NCI-H146 treated with DMSO at 0.1 percent for 48 hours (cell line): ENCODE measurements around the gene GAB3.
"Not testable (repeated sequence)": the region's sequence is repeated elsewhere in the genome, so short reads cannot be mapped to it uniquely, and the experiment has no call there.

ENCODE experiments used
- DNase-seq: peaks from one replicate; lab custom pipeline; 2025; ENCODE audit not compliant: unreplicated experiment; lab: John Stamatoyannopoulos, UW

GAB3 gene

GRCh38 chrX:154721155-154721554, 29.7 kb downstream of the GAB3 start:
- no peak for DNase-seq

DNA sequence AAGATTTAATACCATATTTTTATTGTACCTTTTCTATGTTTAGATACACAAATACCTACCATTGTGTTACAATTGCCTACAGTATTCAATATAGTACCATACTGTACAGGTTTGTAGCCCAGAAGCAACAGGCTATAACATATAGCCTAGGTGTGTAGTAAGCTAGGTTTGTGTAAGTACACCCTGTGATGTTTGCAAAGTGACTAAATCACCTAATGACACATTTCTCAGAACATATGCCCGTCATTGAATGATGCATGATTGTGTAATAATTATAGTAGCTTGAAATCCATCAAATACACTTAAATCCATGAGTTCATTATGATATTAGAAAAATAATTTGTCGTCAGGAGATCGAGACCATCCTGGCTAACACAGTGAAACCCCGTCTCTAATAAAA, 30.8 kb downstream of the GAB3 start:
- no peak for DNase-seq

- no peak for DNase-seq
Measured at GRCh38 chrX:154719132-154719675, 31.7 kb downstream of the GAB3 start.

- no peak for DNase-seq
Measured at GRCh38 chrX:154718616-154719015, 32.3 kb downstream of the GAB3 start.

DNA sequence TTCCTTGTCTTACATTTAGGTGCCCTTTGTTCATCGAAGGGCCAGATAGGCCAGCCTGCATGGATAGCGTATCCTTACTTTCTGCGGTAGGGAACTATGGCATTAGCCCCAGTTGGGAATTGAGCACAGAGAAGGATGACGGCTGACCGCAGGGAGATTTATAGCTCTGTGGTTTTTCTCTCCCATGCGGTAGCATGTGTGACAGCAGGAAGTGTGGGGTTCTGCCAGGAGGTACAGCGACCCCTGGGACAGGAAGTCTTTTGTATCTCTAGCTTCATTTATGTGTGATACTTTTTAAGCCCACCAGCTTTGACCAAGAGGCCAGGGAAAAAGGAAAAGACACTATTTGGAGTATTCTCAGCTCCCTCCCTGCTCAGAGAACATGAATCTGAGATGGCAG, 33.1 kb downstream of the GAB3 start:
- DNase-seq, result no peak

GRCh38 chrX:154715825-154716224, 35.1 kb downstream of the GAB3 start:
- no peak for DNase-seq

- DNase-seq, result peak; percentile 3
Measured at GRCh38 chrX:154714925-154715324, 36.0 kb downstream of the GAB3 start.

DNA sequence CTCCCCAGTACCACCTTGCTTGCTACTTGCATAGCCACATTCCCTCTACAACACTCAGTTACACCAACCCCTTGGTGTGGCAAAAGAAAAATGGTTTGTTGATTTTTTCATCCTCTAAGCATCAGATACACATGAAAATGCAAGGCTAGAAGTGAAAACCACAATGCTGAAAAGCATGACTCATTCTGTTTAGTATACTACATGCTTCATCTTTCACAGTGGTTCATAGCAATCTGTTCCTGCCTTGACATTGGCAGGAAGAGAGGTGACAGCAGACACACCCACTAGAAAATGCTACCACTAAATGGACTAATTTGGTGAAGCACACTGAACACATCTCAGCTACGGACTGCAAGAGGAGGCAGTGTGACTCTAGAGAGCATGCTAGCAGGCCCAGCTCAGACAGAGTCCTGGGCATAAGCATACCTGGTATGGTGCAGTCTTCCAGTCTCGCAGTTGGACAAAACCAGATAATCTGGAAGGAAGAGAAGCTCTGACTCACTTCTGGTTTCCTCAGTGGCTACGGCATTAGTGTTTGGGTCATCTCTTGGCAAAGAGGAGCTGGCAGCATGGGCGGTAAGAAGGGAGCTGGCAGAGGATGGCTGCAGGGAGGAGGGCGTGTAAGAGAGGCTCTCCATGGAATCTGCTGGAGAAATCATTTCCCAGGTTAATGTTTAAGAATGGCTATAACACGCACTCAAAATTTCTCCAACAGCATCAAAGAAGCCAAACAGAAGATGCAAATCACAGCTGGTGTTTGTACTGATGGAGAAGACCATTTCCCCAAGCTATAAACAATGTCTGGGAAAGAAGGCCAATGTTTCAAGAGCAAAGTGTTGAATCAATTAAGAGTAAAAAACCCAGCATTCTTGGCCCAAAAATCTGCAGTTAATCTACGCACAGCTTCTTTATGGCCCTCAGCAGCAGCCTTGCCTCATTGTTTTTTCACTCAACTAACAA, 37.8 kb downstream of the GAB3 start:
- no peak for DNase-seq

- no peak for DNase-seq
Measured at GRCh38 chrX:154711264-154711663, 39.6 kb downstream of the GAB3 start.

DNA sequence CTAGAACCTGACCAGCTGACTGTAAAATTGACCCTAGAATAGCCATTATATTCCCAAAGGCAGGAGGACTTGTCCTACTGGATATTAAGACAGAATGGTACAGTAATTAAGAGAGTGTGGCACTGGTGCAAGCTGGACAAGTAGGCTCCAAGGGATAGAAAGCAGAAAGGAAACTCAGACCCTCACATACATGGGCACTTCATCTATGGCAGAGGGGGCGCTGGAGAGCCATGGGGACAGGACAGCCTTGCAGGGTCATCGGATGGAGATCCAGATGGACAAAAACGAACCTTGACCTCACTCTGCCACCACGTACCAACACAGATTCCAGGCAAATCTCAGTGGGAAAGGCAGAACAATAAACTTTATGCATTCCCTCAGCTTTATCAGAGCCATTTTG, 40.6 kb downstream of the GAB3 start:
- DNase-seq, result no peak

- DNase-seq, result no peak
Measured at GRCh38 chrX:154698630-154699248, 52.1 kb downstream of the GAB3 start.

GRCh38 chrX:154696676-154697045, 54.2 kb downstream of the GAB3 start:
- DNase-seq, result no peak

DNA sequence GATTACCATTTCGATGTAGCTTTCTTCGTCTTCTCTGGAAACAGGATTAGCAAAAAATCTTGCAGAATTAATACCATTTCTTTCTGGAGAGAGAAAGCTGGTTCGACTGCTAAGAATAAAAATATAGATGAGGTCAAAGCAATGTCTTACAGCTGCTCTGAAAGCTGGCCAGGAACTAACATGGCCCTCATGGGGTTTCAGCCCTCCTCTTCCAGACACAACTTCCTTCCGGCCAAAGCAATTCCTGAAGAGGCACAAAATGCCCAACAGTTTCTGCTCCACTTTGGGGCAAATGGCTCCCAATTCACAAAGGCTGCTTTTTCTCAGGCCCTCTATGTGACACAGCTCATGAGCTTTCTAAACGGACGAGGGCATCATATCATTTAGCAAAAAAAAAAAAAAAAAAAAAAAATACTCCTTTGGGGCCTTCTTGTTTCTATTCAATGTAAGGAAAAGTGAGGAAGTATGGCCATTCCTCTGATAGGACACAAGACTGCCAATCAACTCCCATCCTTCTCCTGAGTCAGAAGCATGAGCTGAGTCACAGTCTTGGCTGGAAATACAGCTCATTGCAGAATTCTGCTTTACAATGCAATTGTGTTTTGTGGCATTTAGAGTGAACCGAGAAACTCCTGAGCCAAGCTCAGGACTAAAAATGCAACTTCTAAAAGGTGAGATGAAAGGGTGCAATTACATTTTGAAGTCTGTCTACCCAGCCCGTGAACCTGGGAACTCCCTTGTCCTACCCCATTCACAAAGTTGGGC, 54.8 kb downstream of the GAB3 start:
- DNase-seq, result no peak

DNA sequence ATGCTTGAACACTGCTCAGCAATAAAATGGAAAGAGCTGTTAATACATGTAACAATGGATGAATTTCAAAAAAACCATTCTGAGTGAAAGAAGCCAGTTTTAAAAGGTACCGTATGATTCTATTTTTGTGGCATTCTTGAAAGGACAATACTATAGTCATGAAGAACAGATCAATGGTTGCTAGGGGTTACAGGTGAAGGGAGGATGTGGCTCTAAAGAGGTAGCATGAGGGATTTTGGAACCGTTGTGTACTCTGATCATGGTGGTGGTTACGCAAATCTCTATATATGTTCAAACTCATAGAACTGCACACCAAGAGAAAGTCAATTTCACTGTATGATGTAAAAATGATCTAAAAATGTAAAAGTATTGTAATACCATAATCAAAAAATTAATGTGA, 57.5 kb downstream of the GAB3 start:
- DNase-seq, result no peak

DNA sequence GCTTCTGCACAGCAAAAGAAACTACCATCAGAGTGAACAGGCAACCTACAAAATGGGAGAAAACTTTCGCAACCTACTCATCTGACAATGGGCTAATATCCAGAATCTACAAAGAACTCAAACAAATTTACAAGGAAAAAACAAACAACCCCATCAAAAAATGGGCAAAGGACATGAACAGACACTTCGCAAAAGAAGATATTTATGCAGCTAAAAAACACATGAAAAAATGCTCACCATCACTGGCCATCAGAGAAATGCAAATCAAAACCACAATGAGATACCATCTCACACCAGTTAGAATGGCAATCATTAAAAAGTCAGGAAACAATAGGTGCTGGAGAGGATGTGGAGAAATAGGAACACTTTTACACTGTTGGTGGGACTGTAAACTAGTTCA, 60.4 kb downstream of the GAB3 start:
- DNase-seq, result not testable (repeated sequence)

- DNase-seq, result not testable (repeated sequence)
Measured at GRCh38 chrX:154672084-154672483, 78.8 kb downstream of the GAB3 start.

DNA sequence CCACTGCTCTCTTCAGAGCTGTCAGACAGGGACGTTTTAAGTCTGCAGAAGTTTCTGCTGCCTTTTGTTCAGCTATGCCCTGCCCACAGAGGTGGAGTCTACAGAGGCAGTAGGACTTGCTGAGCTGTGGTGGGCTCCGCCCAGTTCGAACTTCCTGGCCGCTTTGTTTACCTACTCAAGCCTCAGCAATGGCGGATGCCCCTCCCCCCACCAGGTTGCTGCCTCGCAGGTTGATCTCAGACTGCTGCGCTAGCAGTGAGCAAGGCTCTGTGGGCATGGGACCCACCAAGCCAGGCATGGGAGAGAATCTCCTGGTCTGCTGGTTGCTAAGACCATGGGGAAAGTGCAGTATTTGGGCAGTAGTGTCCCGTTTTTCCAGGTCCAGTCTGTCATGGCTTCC, 80.0 kb downstream of the GAB3 start:
- not testable (repeated sequence) for DNase-seq

- no peak for DNase-seq
Measured at GRCh38 chrX:154661899-154662298, 89.0 kb downstream of the GAB3 start.

GRCh38 chrX:154661170-154661569, 89.7 kb downstream of the GAB3 start:
- DNase-seq, result no peak

DNA sequence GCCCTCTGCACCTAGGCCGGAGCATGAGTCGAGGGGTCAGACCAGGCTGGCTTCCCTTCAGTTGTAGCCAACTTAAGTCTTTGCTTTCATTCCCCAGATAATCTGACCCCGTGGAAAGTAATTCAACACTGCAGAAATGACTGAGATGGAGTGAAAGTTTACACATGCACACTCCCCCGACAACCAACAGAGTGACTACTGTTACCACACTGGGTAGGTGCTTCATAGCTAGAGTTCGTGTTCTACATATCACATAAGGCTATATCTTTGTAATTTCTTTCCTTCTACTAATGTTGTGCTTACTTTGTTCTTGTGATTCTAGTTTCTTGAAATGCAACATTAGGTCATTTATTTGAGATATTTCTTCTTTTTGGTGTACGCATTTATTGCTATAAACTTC, 90.3 kb downstream of the GAB3 start:
- no peak for DNase-seq

- DNase-seq, result no peak
Measured at GRCh38 chrX:154658957-154659356, 91.9 kb downstream of the GAB3 start.
